HG03575 (cell line): ENCODE data around the gene CSTF2T.
"Not testable (repeated sequence)": the region's sequence is repeated elsewhere in the genome, so short reads cannot be mapped to it uniquely, and the experiment has no call there.

Experiments used
- ATAC-seq: cut with Tn5 transposase; IDR thresholded peaks from one replicate; pipeline ENCODE4 v1.9.1; 2021; ENCODE audit not compliant: unreplicated experiment, insufficient number of reproducible peaks, low FRiP score; ENCODE audit errors: extremely low read depth

CSTF2T gene

GRCh38 chr10:51700228-51700817 is 928 bp upstream of the CSTF2T start:
- ATAC-seq, result no peak

- ATAC-seq, result peak; percentile 21
These were observed 285 bp downstream of the CSTF2T start for GRCh38 chr10:51699145-51699474.

- no peak for ATAC-seq
These were observed 827 bp downstream of the CSTF2T start for GRCh38 chr10:51698473-51699063.

- no peak for ATAC-seq
These were observed 3.1 kb downstream of the CSTF2T start for GRCh38 chr10:51696251-51696650.

- ATAC-seq, result no peak
These were observed 5.2 kb downstream of the CSTF2T start for GRCh38 chr10:51694086-51694768.

- ATAC-seq, result no peak
These were observed 8.3 kb downstream of the CSTF2T start for GRCh38 chr10:51691135-51691534.

GRCh38 chr10:51689536-51689935 is 9.9 kb downstream of the CSTF2T start:
- no peak for ATAC-seq

- ATAC-seq, result not testable (repeated sequence)
These were observed 10.6 kb downstream of the CSTF2T start for GRCh38 chr10:51688826-51689225.

GRCh38 chr10:51687296-51687695 is 12.1 kb downstream of the CSTF2T start:
- no peak for ATAC-seq

- ATAC-seq, result no peak
These were observed 13.6 kb downstream of the CSTF2T start for GRCh38 chr10:51685768-51686167.

- ATAC-seq, result no peak
These were observed 16.2 kb downstream of the CSTF2T start for GRCh38 chr10:51683031-51683691.

- ATAC-seq, result no peak
These were observed 19.6 kb downstream of the CSTF2T start for GRCh38 chr10:51679841-51680240.

GRCh38 chr10:51675088-51675487 is 24.3 kb downstream of the CSTF2T start:
- no peak for ATAC-seq

GRCh38 chr10:51672039-51672535 is 27.3 kb downstream of the CSTF2T start:
- no peak for ATAC-seq

GRCh38 chr10:51669041-51669440 is 30.4 kb downstream of the CSTF2T start:
- ATAC-seq, result no peak

- no peak for ATAC-seq
These were observed 31.1 kb downstream of the CSTF2T start for GRCh38 chr10:51668336-51668689.

- ATAC-seq, result no peak
These were observed 31.6 kb downstream of the CSTF2T start for GRCh38 chr10:51667678-51668335.

GRCh38 chr10:51666456-51666855 is 32.9 kb downstream of the CSTF2T start:
- ATAC-seq, result no peak

- no peak for ATAC-seq
These were observed 36.3 kb downstream of the CSTF2T start for GRCh38 chr10:51663086-51663485.

- ATAC-seq, result no peak
These were observed 40.1 kb downstream of the CSTF2T start for GRCh38 chr10:51659344-51659743.
